NOMO-1 treated with DMSO at 0.1 percent for 48 hours (cell line): Measurements from ENCODE around the gene C8B.

ENCODE experiments used
- DNase-seq: peaks from one replicate; lab custom pipeline; 2025; ENCODE audit not compliant: unreplicated experiment; lab: John Stamatoyannopoulos, UW

Gene C8B

GRCh38 chr1:56965916-56966697, at the start of gene C8B:
Gene C8B (minus strand): TSS chr1:56966015. CDS start chr1:56965948, 67 bp downstream.
- DNase-seq: no peak

GRCh38 chr1:57015071-57015470, 49.3 kb upstream of the C8B start:
- DNase-seq: no peak

GRCh38 chr1:57013522-57013921, 47.7 kb upstream of the C8B start:
- DNase-seq: no peak

GRCh38 chr1:57012315-57012714, 46.5 kb upstream of the C8B start:
- no peak for DNase-seq

GRCh38 chr1:57010511-57010910, 44.7 kb upstream of the C8B start:
- DNase-seq: no peak

DNA sequence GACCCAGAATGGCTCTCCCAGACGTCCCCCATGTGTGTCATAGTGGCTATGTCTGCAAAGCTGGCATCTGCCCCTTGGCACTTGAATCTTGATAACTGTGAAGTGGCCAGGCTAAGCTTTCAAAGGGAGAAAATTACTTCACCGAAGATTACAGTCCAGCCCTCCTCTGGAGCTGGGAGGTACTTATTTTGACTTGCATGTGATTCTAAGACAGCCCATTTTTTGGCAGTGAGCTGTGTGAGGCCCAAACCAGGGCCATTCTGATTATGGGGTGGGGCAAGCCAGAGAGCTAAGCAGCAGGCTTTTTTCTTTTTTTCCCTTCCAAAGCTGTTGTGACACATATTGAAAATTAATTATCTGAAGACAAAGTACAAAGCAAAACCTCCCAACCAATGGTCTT, 42.1 kb upstream of the C8B start:
- DNase-seq: no peak

GRCh38 chr1:57007472-57007871, 41.7 kb upstream of the C8B start:
- no peak for DNase-seq

DNA sequence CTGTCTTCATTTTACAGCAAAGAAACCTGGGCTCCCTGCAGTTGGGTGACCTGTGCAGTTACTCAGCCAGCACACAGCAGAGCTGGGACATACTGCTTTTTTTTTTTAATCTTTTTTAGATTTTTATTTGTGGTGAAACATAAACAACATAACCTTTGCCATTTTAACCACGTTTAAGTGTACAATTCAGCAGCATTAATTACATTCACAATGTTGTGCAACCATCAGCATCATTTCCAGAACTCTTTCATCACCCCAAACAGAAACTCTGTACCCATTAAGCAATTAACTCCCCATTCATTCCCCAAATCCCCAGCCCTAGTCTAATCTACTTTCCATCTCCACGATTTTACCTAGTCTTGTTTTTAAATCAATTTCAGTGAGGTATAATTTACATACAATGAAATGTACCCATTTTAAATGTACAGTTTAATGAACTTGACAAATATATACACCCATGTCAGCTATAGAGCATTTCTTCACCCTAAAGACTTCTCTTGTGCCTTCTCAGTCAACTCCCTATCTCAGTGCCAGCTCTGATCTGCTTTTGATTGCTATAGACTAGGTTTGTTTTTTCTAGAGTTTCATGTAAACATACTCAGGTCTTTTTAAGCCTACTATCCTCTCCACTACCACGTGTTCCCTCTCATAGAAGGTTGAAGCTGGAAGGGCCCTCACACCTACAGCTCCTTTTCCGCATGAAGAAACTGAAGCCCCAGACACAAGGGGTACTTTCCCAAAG, 37.8 kb upstream of the C8B start:
- DNase-seq: peak; percentile 35

DNA sequence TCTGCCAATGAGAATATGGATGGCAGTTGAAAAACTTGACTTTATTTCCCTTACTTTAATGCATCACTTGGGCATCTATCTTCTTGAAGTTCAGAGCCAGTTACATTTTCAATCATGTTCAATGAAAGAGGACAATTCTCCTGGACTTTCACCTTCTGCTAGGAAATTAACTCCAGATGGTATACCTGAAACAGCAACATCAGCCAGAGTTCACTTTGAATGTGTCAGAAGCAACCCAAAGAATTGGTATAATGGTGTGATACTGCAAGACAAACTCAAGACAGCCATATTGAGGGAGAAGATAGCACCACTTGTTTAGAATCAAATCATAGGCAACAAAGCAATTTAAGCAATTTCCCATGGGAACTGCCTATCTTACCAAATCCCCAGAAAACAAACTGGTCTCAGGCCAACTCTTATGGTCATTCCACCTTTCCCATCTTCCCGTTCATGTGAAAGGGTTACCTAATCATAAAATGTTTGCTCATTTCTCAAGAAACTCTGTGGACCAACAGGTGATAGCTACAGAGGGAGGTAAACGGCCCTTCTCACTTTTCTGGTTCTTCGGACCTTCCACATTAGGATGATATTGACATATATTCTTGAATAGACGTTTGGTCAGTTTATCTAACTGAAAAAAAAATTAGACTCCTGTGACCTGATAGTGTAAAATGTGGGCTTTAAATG, 29.7 kb upstream of the C8B start:
- DNase-seq: no peak

DNA sequence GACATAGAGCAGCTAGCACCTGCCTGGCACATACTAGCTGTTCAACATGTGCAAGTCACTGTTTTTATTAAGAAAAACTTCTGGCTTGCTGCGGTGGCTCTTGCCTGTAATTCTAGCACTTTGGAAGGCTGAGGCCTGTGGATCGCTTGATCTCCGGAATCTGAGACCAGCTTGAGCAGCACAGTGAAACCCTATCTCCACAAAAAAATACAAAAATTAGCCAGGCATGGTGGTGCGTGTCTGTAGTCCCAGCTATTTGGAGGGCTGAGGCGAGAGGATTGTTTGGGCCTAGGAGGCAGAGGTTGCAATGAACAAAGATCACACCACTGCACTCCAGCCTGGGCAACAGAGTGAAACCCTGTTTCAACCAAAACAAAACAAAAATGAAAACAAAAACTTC, 27.7 kb upstream of the C8B start:
- DNase-seq: no peak

- no peak for DNase-seq
These were observed 26.7 kb upstream of the C8B start for GRCh38 chr1:56992318-56993125.

DNA sequence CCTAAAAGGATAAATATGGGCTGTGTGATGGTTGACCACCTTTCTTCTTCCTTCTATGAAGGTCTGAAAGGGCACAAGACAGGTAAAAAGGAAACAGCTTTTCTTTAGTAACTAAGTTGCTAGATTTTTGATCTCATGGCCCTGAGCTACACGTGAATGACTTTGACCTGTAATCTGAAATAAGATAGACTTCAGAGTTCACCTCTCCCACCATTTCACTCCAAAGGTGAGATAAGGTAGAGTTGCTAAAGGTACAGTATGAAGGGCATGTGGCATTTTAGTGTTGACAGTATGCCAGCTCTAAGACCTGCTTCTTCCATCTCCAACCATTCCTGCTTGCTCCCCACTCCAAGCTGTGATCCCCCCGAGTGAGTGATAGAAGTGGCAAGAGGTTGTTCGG, 25.8 kb upstream of the C8B start:
- DNase-seq: no peak

GRCh38 chr1:56986397-56986796, 20.6 kb upstream of the C8B start:
- no peak for DNase-seq

DNA sequence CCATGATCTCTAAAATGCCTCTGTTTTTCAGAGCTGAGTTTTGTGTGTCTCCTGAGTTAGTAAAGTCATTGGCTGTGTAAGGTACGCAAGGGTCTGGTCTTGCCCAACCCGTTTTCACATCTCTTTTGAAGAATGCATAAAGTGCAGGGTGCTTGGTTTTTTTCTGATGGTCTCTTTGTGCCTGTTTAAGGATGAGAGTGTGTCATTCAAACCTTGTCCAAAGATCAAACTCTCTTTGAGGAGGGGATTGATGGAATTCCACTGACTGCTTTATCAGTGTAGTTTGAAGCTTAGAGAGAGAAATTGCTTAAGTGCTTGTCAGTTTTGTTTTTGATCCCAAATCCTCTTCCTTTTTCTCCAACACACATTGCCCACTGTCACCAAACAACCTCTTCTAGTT, 20.0 kb upstream of the C8B start:
- no peak for DNase-seq

DNA sequence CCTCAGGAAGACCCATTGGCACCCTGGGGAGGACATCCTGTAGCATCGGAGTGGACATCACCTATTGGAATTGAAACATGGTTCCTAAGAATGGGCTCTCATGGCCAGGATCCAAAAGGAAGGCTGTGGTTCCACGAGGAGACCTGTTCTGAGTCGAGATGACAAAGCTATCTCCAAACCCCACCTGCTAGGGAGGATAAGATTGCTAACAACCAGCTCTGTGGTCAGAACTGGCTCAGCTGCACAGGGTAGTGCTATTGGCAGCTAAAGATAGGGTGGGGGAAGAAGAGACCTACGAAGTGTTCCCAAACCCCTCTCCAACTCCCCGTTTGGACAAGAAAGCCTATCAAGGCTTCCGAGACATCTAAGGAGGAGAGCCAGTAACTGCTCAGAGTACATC, 17.7 kb upstream of the C8B start:
- DNase-seq: no peak

DNA sequence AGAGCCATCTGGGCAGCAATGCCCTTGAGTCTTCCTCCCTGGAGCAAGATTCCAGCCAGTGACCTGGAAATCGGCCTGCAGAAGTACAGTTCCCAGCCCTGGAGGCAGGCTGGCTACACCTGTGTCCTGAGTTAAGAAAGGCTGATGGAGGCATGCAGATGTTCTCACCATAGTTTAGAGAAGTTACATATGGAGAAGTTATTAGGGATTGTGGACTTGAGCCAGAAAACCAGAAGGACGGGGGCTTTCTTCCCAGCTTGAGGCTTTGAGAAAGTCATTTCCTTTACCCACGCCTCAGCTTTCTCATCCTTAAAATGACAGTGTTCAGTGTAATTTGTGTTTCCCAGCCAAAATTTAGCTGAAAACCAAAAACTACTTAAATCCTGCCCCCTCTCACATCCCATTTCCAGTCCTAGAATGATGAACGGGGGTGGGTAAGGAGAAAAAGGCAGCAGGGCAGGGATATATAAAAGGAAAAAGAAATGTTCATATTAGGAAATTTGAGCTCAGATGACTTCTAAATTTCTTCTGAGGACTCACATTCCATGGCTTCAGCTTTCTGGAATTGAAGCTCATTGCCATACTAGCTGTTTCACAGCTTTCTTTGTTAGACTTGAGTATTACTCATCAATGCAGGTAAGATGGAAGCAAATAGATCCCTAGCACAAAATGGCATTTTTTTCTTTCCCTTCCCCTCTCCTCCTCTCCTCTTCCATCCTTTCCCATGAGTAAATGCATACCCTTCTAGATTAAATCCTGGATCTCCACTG, 14.4 kb upstream of the C8B start:
- no peak for DNase-seq

GRCh38 chr1:56978819-56979218, 13.0 kb upstream of the C8B start:
- no peak for DNase-seq

DNA sequence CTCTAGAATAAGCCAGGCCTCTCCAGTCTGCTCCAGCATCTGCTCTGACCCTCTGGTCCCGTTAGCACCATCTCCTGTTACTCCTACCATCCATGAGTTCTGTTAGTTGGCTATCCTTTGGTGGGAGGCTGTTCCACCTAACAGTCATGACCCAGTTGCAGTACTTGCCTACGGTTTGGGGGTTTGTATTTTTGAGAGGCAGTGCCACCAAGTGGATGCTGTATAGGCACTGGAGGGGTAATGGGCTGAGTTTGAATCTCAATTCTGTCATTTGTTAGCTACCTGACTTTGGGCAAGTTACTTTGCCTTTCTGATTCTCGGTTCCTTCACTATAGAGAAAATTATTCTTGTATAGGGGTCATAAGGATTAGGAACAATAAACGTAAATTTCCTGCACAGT, 12.1 kb upstream of the C8B start:
- DNase-seq: no peak

- DNase-seq: no peak
These were observed 9.6 kb upstream of the C8B start for GRCh38 chr1:56975446-56975845.

DNA sequence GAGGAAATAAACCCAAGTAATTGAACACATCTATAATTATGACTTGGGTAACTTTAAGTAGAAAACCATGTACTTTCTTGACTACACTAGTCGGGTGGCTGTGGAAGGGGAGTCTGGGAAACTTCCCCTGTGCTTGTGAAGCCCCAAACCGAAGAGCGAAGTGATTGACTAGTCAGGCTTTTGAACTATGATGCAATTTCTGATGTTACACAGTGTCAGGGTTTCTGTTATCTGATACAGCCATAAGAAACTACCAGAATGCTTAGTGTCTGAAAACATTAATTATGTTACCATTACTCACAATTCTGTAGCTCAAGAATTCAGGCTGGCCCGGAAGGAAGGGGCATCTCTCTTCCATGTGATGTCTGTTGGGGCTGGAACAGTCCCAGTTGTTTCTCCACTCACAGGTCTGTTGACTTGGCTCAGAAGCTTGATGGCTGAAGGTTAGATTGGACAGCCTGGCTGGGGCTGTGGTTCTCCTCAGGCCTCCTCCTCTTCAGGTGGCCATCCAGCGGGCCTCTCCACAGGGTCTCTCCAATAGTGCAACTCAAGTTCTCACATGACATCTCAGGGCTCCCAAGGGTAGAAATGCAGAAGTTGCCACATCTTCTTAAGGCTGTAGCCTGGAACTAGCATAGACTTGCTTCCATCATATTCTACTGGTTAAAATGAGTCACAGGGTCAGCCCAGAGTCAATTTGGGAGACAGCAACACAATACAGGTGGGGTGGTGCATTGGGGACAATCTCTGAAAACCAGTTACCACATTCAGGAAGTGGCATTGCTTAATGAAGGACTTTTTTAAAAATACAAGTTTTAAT, 8.3 kb upstream of the C8B start:
- peak; percentile 96 for DNase-seq
